ENCODE measurements around the gene MAP4K4. TPM values are rescaled to one million over a fixed set of nuclear protein-coding genes. Genes with fewer than 3 reads are reported as not detected.

Gene MAP4K4
- polyA plus RNA-seq, 1 experiment = 158 TPM

DNA sequence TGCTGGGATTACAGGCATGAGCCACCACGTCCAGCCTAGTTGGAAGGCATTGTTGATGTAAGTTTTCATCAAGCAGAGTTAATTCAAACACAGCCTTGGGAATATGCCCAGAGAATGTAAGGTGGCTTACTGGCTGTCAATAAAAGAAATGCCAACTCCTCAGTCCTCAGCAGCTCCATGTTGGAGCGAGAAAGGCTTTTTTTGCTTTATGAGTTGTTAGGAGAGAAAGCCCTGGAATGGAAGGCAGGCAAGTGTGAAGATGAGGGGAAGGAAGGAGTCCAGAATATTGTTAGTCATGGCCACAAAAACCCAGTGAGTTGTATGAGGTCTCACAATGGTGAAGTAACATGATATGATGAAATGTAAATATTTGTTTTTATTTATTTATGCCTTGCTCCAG is 57.1 kb downstream of the MAP4K4 start:
- CTCF ChIA-PET = interaction anchor here (0.6 to 1.5 kb wide), 2 partner anchors 69 to 258 kb away, joined by 3 to 4 read pairs; no protein-coding TSS in a partner anchor
- no peak overlapping the region for H3K4me3 ChIP-seq (ENCODE audit: low read depth, low read length)
- no peak for TF ChIP-seq CTCF (IDR thresholded peaks at IDR 0.05; ENCODE audit: low read depth, low read length)
- H3K27ac ChIP-seq (ENCODE audit: low read depth, low read length) = peak overlapping the region; percentile 54
- H3K27me3 ChIP-seq (ENCODE audit: control insufficient read depth, insufficient read depth, low read length) = no peaks in the 10 kb centered on the region
- POLR2A ChIA-PET = interaction anchor here (1.0 kb wide), 1 partner anchor 8 kb away, joined by 7 read pairs; no protein-coding TSS in a partner anchor
- no peak for DNase-seq (ENCODE audit: low read depth, low spot score)
- no peaks in the 10 kb centered on the region for H3K9me3 ChIP-seq (ENCODE audit: control insufficient read depth, insufficient read depth, low read length)

DNA sequence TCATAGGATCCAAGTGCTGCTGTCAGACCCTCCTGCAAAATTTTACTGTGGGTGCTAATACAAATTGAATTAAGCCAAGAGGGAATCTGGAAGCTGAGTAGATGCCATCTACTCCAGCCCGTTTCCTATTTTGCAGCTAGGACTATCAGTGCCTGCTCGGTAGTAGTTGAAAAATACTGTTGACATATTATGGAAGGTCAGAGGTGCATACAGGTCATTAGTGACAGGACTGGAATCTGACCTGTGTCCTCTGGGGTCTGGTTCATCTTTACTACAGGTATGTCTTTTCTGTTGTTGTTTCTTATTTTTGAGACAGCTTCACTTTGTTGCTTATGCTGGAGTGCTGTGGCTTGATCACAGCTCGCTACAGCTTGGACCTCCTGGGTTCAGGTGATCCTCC is 58.8 kb downstream of the MAP4K4 start:
- H3K27me3 ChIP-seq (ENCODE audit: control insufficient read depth, insufficient read depth, low read length) = no peaks in the 10 kb centered on the region
- no peak for DNase-seq (ENCODE audit: low read depth, low spot score)
- POLR2A ChIA-PET = interaction anchor here (0.5 kb wide), 1 partner anchor 77 kb away, joined by 3 read pairs; no protein-coding TSS in a partner anchor
- H3K9me3 ChIP-seq (ENCODE audit: control insufficient read depth, insufficient read depth, low read length) = no peaks in the 10 kb centered on the region
- H3K4me3 ChIP-seq (ENCODE audit: low read depth, low read length) = no peak overlapping the region
- CTCF ChIA-PET = interaction anchor here (1.5 kb wide), 1 partner anchor 67 kb away, joined by 3 read pairs; no protein-coding TSS in a partner anchor
- no peak overlapping the region for H3K27ac ChIP-seq (ENCODE audit: low read depth, low read length)
- TF ChIP-seq CTCF (IDR thresholded peaks at IDR 0.05; ENCODE audit: low read depth, low read length) = no peak

DNA sequence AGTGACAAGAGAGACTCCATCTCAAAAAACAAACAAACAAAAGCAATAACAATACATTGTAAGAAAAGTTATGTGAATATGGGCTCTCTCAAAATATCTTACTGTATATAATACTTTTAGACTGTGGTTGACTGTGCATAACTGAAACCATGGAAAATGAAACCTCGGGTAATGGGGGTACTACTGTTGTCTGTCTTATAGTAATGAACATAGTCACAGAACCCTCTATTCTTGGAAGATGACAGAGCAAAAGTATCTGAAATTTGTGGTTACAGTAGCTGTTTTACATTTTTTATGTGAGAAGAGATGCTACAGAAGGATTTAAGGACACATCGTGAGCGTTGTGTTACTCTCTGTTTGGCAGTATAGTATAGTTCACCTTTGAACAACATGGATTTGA is 60.5 kb downstream of the MAP4K4 start:
- Histone ChIP-seq H3K27me3 (ENCODE audit: control insufficient read depth, insufficient read depth, low read length) (no peaks in the 10 kb centered on the region), H3K27ac (ENCODE audit: low read depth, low read length) (no peak overlapping the region), H3K4me3 (ENCODE audit: low read depth, low read length) (no peak overlapping the region), H3K9me3 (ENCODE audit: control insufficient read depth, insufficient read depth, low read length) (no peaks in the 10 kb centered on the region)
- ChIA-PET CTCF (interaction anchor here (1.1 kb wide), 1 partner anchor 73 kb away, joined by 3 read pairs; no protein-coding TSS in a partner anchor), POLR2A (no interaction called here)
- TF ChIP-seq CTCF (IDR thresholded peaks at IDR 0.05; ENCODE audit: low read depth, low read length) = no peak
- DNase-seq (ENCODE audit: low read depth, low spot score) = no peak

DNA sequence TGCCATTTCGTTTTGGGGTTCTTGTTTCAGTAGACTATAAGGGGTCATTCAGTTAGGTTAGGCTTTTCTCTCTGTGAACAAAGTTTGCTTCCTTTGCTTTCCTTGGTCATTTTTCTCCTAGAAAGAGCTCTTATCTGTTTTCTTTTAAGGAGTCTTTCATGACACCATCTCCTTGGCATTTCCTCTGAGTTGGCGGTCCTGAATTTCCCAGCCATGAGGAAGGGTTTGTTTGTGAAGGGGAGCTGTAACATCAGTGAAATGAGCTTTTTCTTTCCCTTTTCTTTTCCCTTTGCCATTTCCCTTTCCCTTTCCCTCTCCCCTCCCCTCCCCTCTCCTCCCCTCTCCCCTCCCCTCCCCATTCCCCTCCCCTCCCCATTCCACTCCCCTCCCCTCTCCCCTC is 61.7 kb downstream of the MAP4K4 start:
- Histone ChIP-seq H3K4me3 (ENCODE audit: low read depth, low read length) (no peak overlapping the region), H3K27me3 (ENCODE audit: control insufficient read depth, insufficient read depth, low read length) (no peaks in the 10 kb centered on the region), H3K9me3 (ENCODE audit: control insufficient read depth, insufficient read depth, low read length) (no peaks in the 10 kb centered on the region), H3K27ac (ENCODE audit: low read depth, low read length) (peak overlapping the region; percentile 80)
- POLR2A ChIA-PET = interaction anchor here (0.6 to 1.1 kb wide), 8 partner anchors 14 to 475 kb away, joined by 3 to 8 read pairs (median 3); no protein-coding TSS in a partner anchor
- CTCF ChIA-PET = interaction anchor here (0.7 to 1.1 kb wide), 4 partner anchors 8 to 76 kb away, joined by 3 to 5 read pairs (median 3); no protein-coding TSS in a partner anchor
- TF ChIP-seq CTCF (IDR thresholded peaks at IDR 0.05; ENCODE audit: low read depth, low read length) = no peak
- peak; percentile 82 for DNase-seq (ENCODE audit: low read depth, low spot score)

DNA sequence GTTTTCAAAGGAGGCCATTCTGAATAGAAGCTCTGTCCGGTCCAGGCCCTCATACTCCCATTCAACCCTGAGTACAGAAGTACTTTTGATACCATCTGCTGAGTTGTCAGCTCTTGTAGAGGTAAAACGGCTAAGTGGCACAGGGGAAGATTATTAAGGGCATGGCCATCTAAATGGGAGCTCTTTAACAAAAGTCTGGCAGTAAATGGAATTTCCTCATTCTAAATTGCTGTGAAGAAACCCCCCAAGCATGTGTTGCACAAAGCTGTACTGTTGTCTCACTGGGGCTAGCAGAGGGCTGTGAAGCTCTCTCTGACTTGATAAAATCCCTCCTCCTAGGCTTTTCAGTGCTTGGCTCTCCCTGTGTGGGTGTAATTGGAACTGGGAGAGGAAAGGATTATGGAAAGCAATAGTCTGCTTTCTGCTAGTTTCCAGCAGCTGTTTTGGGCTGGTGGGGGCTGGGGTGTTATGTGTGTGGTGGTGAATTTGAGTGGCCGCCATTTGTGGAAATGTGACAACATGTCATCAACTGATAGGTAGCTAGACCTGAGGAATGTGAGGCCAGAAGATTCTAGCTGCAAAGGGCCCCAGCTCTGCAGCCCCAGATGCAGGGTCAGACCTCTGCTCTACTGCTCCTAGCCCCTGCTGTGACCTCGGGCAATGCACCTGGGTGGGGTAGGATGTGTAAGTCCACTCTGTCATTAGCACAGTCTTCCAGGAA is 65.1 kb downstream of the MAP4K4 start:
- no peaks in the 10 kb centered on the region for H3K9me3 ChIP-seq (ENCODE audit: control insufficient read depth, insufficient read depth, low read length)
- no peak for DNase-seq (ENCODE audit: low read depth, low spot score)
- ChIA-PET CTCF (interaction anchor here (1.0 to 1.1 kb wide), 2 partner anchors 18 to 69 kb away, joined by 3 read pairs; no protein-coding TSS in a partner anchor), POLR2A (no interaction called here)
- H3K4me3 ChIP-seq (ENCODE audit: low read depth, low read length) = no peak overlapping the region
- TF ChIP-seq CTCF (IDR thresholded peaks at IDR 0.05; ENCODE audit: low read depth, low read length) = no peak
- no peaks in the 10 kb centered on the region for H3K27me3 ChIP-seq (ENCODE audit: control insufficient read depth, insufficient read depth, low read length)
- H3K27ac ChIP-seq (ENCODE audit: low read depth, low read length) = no peak overlapping the region

Measured in AG04450 (cell line).